IPS-20b (cell line): ENCODE data around the gene PPP1R13B.

ENCODE experiments used
- H3K27ac ChIP-seq: one replicate; pipeline ENCODE4 v1.5.1; 2013; ENCODE audit warnings: low read length
- H3K27me3 ChIP-seq: 2 replicates; pipeline ENCODE4 v1.6.1; 2013; ENCODE audit warnings: mild to moderate bottlenecking, low read length, inconsistent platforms; ENCODE audit not compliant: insufficient read depth
- H3K36me3 ChIP-seq: 2 replicates; pipeline ENCODE4 v1.6.1; 2013; ENCODE audit warnings: low read depth, mild to moderate bottlenecking, inconsistent platforms, low read length, moderate library complexity; ENCODE audit not compliant: insufficient read depth
- H3K4me1 ChIP-seq: 2 replicates; pipeline ENCODE4 v1.6.1; 2013; ENCODE audit warnings: mild to moderate bottlenecking, control low read depth, inconsistent platforms, low read length, moderate library complexity; ENCODE audit not compliant: insufficient read depth
- H3K4me3 ChIP-seq: 2 replicates; pipeline ENCODE4 v1.5.1; 2013; ENCODE audit warnings: mild to moderate bottlenecking, low read length, inconsistent platforms
- H3K9ac ChIP-seq: 2 replicates; pipeline ENCODE4 v1.6.1; 2013; ENCODE audit warnings: low read depth, mild to moderate bottlenecking, inconsistent platforms, low read length, moderate library complexity
- H3K9me3 ChIP-seq: 2 replicates; pipeline ENCODE4 v1.6.1; 2013; ENCODE audit warnings: mild to moderate bottlenecking, low read depth, low read length, inconsistent platforms; ENCODE audit not compliant: insufficient read depth

Gene PPP1R13B

GRCh38 chr14:103707329-103708263 is 139.8 kb downstream of the PPP1R13B start:
- Histone ChIP-seq H3K27ac (no peak overlapping the region), H3K9me3 (no peaks in the 10 kb centered on the region), H3K4me3 (no peak overlapping the region), H3K4me1 (peaks cover 10% of the 10 kb centered on the region), H3K27me3 (no peaks in the 10 kb centered on the region), H3K9ac (no peak overlapping the region), H3K36me3 (peaks cover 80% of the 10 kb centered on the region)

GRCh38 chr14:103706551-103707328 is 140.6 kb downstream of the PPP1R13B start:
- H3K27me3 ChIP-seq: no peaks in the 10 kb centered on the region
- H3K27ac ChIP-seq: no peak overlapping the region
- no peak overlapping the region for H3K4me3 ChIP-seq
- H3K9ac ChIP-seq: no peak overlapping the region
- no peaks in the 10 kb centered on the region for H3K9me3 ChIP-seq
- peaks cover 86% of the 10 kb centered on the region for H3K36me3 ChIP-seq
- H3K4me1 ChIP-seq: peaks cover 7% of the 10 kb centered on the region

GRCh38 chr14:103705504-103706284 is 141.7 kb downstream of the PPP1R13B start:
- no peaks in the 10 kb centered on the region for H3K9me3 ChIP-seq
- no peak overlapping the region for H3K27ac ChIP-seq
- H3K9ac ChIP-seq: no peak overlapping the region
- H3K4me3 ChIP-seq: no peak overlapping the region
- no peaks in the 10 kb centered on the region for H3K27me3 ChIP-seq
- H3K36me3 ChIP-seq: peaks cover 84% of the 10 kb centered on the region
- H3K4me1 ChIP-seq: no peaks in the 10 kb centered on the region; the same call in 1 of the 2 replicates

- H3K9ac ChIP-seq: no peak overlapping the region
- no peaks in the 10 kb centered on the region for H3K9me3 ChIP-seq
- H3K27me3 ChIP-seq: no peaks in the 10 kb centered on the region
- no peak overlapping the region for H3K4me3 ChIP-seq
- no peaks in the 10 kb centered on the region for H3K4me1 ChIP-seq
- no peak overlapping the region for H3K27ac ChIP-seq
- peaks cover 88% of the 10 kb centered on the region for H3K36me3 ChIP-seq
Measured at GRCh38 chr14:103705118-103705503, 142.3 kb downstream of the PPP1R13B start.

GRCh38 chr14:103704708-103705107 is 142.7 kb downstream of the PPP1R13B start:
- Histone ChIP-seq H3K9me3 (no peaks in the 10 kb centered on the region), H3K9ac (no peak overlapping the region), H3K4me3 (no peak overlapping the region), H3K4me1 (no peaks in the 10 kb centered on the region), H3K36me3 (peaks cover 88% of the 10 kb centered on the region), H3K27ac (no peak overlapping the region), H3K27me3 (no peaks in the 10 kb centered on the region)

- Histone ChIP-seq H3K9ac (no peak overlapping the region), H3K9me3 (no peaks in the 10 kb centered on the region), H3K4me3 (no peak overlapping the region), H3K27ac (no peak overlapping the region), H3K36me3 (peaks cover 89% of the 10 kb centered on the region), H3K27me3 (no peaks in the 10 kb centered on the region), H3K4me1 (no peaks in the 10 kb centered on the region)
Measured at GRCh38 chr14:103703433-103704385, 143.7 kb downstream of the PPP1R13B start.

- Histone ChIP-seq H3K36me3 (peaks cover 88% of the 10 kb centered on the region), H3K4me1 (no peaks in the 10 kb centered on the region), H3K9ac (no peak overlapping the region)
Measured at GRCh38 chr14:103702497-103703432, 144.6 kb downstream of the PPP1R13B start.

GRCh38 chr14:103702095-103702494 is 145.3 kb downstream of the PPP1R13B start:
- Histone ChIP-seq H3K27me3 (no peaks in the 10 kb centered on the region), H3K9me3 (no peaks in the 10 kb centered on the region), H3K4me3 (no peak overlapping the region), H3K27ac (no peak overlapping the region), H3K4me1 (no peaks in the 10 kb centered on the region), H3K9ac (no peak overlapping the region), H3K36me3 (peaks cover 88% of the 10 kb centered on the region)

More at GRCh38 chr14:103702497-103703432, 144.6 kb downstream of the PPP1R13B start:
- Histone ChIP-seq H3K27ac (no peak overlapping the region), H3K4me3 (no peak overlapping the region), H3K9me3 (no peaks in the 10 kb centered on the region), H3K27me3 (no peaks in the 10 kb centered on the region)

GRCh38 chr14:103700753-103701490 is 146.5 kb downstream of the PPP1R13B start:
- H3K9ac ChIP-seq: no peak overlapping the region
- H3K27me3 ChIP-seq: no peaks in the 10 kb centered on the region
- H3K27ac ChIP-seq: no peak overlapping the region
- no peaks in the 10 kb centered on the region for H3K4me1 ChIP-seq
- H3K9me3 ChIP-seq: no peaks in the 10 kb centered on the region
- H3K36me3 ChIP-seq: peaks cover 83% of the 10 kb centered on the region
- H3K4me3 ChIP-seq: no peak overlapping the region
